Lower leg skin (tissue), 4 donors: ENCODE data around the gene MLEC. TPM values are rescaled to one million over a fixed set of nuclear protein-coding genes. Genes with fewer than 3 reads are reported as not detected.
"Not testable (repeated sequence)": the region's sequence is repeated elsewhere in the genome, so short reads cannot be mapped to it uniquely, and the experiment has no call there.

Experiments used
- DNase-seq, 2 donors: peaks; one replicate each; pipeline ENCODE4 v3.0.0-alpha.2; 2019; ENCODE audit warnings: low spot score in 2 of 2
- H3K4me3 ChIP-seq: fragments of 200-600 bp; sonication (generic); 2 replicates; pipeline ENCODE4 v1.5.1; 2017; ENCODE audit warnings: mild to moderate bottlenecking, low read depth; ENCODE audit not compliant: poor library complexity, severe bottlenecking
- POLR2A ChIP-seq, 2 donors: fragments of 450-650 bp; IDR thresholded peaks; one replicate each; pipeline ENCODE4 v1.6.1; 2016 to 2017; ENCODE audit warnings: antibody characterized with exemption in 2 of 2, mild to moderate bottlenecking in 1 of 2, moderate library complexity in 1 of 2
- WGBS, 2 donors: methylation state at CpG; one replicate each; pipeline ENCODE4 v1.1.5; 2018; 5-methylcytosine and 5-hydroxymethylcytosine counted together
- intact Hi-C: fragments of 100-400 bp; cut with DNase I; formaldehyde crosslinking; loops from one replicate; pipeline ENCODE4 v1.15.0; 2023; ENCODE audit warnings: low total_unique reads
- total RNA-seq, 4 donors: library from RNA; depleted of rRNA; stranded (reverse); fragments of >200 nt; gene quantifications; one replicate each; pipeline ENCODE4 v1.1.0, GENCODE V29; 2016
- TF ChIP-seq, protein P1 (sequence below), 3 donors: fragments of 450-650 bp; IDR thresholded peaks; one replicate each; pipeline ENCODE4 v1.5.1; 2016; ENCODE audit warnings: antibody characterized with exemption in 3 of 3, mild to moderate bottlenecking in 3 of 3, moderate library complexity in 2 of 3

Gene MLEC
- total RNA-seq, 4 donors from 2014 or later = 15.4 to 53.3 (median 40.9) TPM

DNA sequence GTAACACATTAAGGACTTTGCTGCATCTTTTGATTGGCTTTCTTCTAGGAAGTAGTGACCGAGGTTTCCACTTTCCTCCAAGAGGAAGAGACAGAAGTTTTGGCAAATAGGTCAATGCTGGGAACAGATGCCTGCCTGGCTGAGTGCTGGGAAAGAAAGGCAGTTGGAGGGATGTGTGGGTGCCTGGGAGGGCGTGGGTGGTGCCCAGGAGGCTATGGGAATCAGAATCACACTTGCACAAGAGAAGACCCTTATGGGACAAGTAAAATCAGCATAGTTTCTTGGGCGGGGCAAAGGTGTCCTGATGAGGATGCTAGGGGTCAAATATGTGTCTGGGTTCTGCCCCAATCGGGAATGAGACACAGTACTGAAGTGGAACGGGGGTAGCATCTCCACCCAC, 37.8 kb downstream of the MLEC start:
- H3K4me3 ChIP-seq = no peak overlapping the region
- WGBS, 2 donors = 66 to 68% methylated on average over 5 of the region's 5 CpGs
- intact Hi-C loops = no loop called here
- no peak for DNase-seq
- TF ChIP-seq POLR2A (IDR thresholded peaks at IDR 0.05) = no peak
- TF ChIP-seq, protein P1, sequence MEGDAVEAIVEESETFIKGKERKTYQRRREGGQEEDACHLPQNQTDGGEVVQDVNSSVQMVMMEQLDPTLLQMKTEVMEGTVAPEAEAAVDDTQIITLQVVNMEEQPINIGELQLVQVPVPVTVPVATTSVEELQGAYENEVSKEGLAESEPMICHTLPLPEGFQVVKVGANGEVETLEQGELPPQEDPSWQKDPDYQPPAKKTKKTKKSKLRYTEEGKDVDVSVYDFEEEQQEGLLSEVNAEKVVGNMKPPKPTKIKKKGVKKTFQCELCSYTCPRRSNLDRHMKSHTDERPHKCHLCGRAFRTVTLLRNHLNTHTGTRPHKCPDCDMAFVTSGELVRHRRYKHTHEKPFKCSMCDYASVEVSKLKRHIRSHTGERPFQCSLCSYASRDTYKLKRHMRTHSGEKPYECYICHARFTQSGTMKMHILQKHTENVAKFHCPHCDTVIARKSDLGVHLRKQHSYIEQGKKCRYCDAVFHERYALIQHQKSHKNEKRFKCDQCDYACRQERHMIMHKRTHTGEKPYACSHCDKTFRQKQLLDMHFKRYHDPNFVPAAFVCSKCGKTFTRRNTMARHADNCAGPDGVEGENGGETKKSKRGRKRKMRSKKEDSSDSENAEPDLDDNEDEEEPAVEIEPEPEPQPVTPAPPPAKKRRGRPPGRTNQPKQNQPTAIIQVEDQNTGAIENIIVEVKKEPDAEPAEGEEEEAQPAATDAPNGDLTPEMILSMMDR (IDR thresholded peaks at IDR 0.05) = no peak

DNA sequence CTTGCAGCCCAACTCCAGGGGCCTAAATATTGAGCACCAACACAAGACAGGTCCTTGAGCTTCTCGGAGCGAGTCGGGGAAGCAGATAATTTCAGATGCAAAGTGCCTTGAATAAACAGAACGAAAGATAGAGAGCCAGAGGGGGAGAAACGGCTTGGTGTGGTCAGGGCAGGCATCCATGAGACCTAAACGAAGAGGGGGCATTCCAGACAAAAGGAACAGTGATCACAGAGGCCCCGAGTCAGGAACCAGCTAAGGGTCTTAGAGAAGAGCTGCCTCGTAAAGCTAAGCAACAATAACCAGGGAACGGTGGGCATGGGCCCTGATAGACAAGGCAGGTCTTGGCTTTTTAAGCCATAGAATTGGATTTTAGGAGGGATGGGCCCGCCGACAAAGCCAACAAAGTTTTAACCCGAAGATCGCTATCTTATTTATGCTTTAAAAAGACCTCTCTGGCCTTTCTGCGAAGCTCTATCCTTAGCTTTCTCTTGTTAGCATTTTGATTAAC, 38.3 kb downstream of the MLEC start:
- TF ChIP-seq, protein P1 (IDR thresholded peaks at IDR 0.05) = no peak
- TF ChIP-seq POLR2A (IDR thresholded peaks at IDR 0.05) = no peak
- intact Hi-C loops = no loop called here
- H3K4me3 ChIP-seq = no peak overlapping the region
- 28 to 34% methylated on average over 14 of the region's 14 CpGs for WGBS, 2 donors
- DNase-seq = no peak

DNA sequence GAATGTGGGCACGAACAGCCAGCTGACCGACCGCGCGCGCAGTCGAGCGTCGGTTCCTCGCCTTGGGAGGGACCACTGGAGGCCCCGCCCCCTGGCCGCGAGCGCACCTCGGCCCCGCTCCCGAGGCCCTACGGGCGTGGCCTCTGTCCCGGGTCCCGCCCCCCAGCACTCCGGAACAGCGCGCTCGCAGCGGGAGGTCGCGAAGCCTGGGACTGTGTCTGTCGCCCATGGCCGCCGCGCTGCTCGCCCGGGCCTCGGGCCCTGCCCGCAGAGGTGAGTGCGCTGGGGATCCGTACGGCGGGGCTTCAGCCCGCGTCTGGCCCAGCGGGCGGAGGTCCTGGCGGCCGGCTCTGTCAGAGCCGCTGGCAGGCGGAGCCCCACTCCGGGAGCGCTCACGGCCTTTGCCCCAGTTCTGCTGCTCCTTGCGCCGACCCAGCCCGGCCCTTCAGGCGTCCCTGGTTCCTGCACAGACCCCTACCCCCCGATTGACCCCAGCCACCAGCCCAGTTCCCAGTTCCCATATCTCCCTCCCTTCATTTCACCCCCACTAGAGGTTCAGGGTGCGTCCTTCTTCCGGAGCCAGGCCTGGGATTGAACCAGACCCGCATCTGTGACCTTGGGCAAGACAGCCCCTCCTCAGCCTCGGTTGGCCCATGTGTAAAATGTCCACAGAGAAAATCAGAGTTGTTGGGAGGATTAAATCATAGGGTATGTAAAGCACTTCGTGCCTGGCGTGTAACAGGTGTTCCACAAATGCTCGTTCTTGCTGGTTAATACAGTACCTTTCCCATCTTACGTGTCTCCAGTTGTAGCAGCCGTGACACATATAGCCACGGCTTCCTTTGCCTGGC, 38.9 kb downstream of the MLEC start, which contains the start of gene ACADS:
TSS of gene ACADS (plus strand) at position 168 of the 851 bp plus-strand sequence. CDS start at position 228, 60 bp downstream.
- H3K4me3 ChIP-seq = peak within 1 kb of the TSS; percentile 35
- TF ChIP-seq, protein P1 (IDR thresholded peaks at IDR 0.05) = no peak
- TF ChIP-seq POLR2A (IDR thresholded peaks at IDR 0.05) = no peak
- intact Hi-C loops = no loop called here
- WGBS, 2 donors = 5 to 14% methylated on average over 20 to 56 of the region's 66 CpGs
- DNase-seq = peak; percentile 76 to 97

DNA sequence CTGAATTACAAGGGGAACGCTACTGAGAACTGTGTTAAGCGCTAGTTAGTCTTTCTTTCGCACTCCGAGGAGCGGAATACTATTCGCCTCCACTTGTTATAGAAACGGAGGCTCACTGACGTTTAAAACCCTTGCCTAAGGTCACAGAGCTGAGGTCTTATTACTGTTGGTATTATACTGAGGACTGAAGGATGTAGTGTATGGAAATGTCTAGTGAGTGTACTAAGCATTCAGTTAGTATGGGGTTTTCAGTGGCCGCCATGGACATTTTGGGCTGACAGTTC, 39.5 kb downstream of the MLEC start:
- intact Hi-C loops = no loop called here
- no peak overlapping the region for H3K4me3 ChIP-seq
- no peak for DNase-seq
- TF ChIP-seq, protein P1 (IDR thresholded peaks at IDR 0.05) = no peak
- no peak for TF ChIP-seq POLR2A (IDR thresholded peaks at IDR 0.05)
- 76 to 80% methylated on average over 9 of the region's 9 CpGs for WGBS, 2 donors

DNA sequence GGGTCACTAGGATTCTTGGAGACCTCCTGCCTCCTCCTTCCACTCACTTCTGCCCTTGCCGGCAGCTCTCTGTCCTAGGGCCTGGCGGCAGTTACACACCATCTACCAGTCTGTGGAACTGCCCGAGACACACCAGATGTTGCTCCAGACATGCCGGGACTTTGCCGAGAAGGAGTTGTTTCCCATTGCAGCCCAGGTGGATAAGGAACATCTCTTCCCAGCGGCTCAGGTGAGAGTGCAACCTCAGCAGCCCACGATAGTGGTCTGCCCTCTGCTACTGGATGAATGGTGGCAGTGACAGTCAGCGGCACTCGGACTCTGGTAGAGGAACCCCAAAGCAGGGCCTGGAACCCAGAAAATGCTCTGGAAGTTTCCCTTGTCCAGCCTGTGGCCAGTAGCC, 40.0 kb downstream of the MLEC start:
- intact Hi-C loops = no loop called here
- no peak overlapping the region for H3K4me3 ChIP-seq
- DNase-seq = no peak
- 92 to 94% methylated on average over 9 of the region's 9 CpGs for WGBS, 2 donors
- TF ChIP-seq, protein P1 (IDR thresholded peaks at IDR 0.05) = no peak
- TF ChIP-seq POLR2A (IDR thresholded peaks at IDR 0.05) = no peak

DNA sequence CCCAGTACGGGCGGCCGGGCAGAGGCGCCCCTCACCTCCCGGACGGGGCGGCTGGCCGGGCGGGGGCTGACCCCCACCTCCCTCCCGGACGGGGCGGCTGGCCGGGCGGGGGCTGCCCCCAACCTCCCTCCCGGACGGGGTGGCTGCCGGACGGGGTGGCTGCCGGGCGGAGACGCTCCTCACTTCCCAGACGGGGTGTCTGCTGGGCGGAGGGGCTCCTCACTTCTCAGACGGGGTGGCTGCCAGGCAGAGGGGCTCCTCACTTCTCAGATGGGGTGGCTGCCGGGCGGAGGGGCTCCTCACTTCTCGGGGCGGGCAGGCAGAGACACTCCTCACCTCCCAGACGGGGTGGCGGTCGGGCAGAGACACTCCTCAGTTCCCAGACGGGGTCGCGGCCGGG, 45.2 kb downstream of the MLEC start:
- H3K4me3 ChIP-seq, DNase-seq, intact Hi-C loops: not testable (repeated sequence)
- 98% methylated on average over 18 to 32 of the region's 35 CpGs for WGBS, 2 donors
